K562 (cell line): ENCODE results near the gene EIPR1. TPM values are rescaled to one million over a fixed set of nuclear protein-coding genes. Genes with fewer than 3 reads are reported as not detected.

Experiments used
- BACH1 ChIP-seq: fragments of 200-800 bp; sonication (Bioruptor generic); IDR thresholded peaks from 2 replicates; pipeline ENCODE4 v1.6.1; 2016; ENCODE audit warnings: missing genetic modification characterization, missing compliant biosample characterization
- CAMTA2 ChIP-seq: fragments of 250-450 bp; sonication (Bioruptor Pico); conservative IDR thresholded peaks from 2 replicates; pipeline ENCODE4 v1.5.1; 2022
- CC2D1A ChIP-seq: fragments of 450-650 bp; IDR thresholded peaks from 2 replicates; pipeline ENCODE4 v1.6.1; 2017; ENCODE audit warnings: mild to moderate bottlenecking
- EP400 ChIP-seq: fragments of 450-650 bp; IDR thresholded peaks from 2 replicates; pipeline ENCODE4 v1.6.1; 2017; ENCODE audit warnings: antibody characterized with exemption, mild to moderate bottlenecking, moderate library complexity
- GTF2A2 ChIP-seq: IDR thresholded peaks from 2 replicates; pipeline ENCODE4 v1.6.1; 2016; ENCODE audit warnings: mild to moderate bottlenecking, missing genetic modification characterization, missing compliant biosample characterization
- MTF1 ChIP-seq: fragments of 250-450 bp; sonication (Bioruptor Pico); IDR thresholded peaks from 2 replicates; pipeline ENCODE4 v1.9.0; 2021; ENCODE audit warnings: moderate library complexity, mild to moderate bottlenecking, inconsistent platforms, borderline replicate concordance
- NFRKB ChIP-seq: fragments of 450-650 bp; IDR thresholded peaks from 2 replicates; pipeline ENCODE4 v1.6.1; 2016; ENCODE audit warnings: low read depth
- NR2C1 ChIP-seq, 2 experiments: fragments of 450-650 bp; IDR thresholded peaks; 2 replicates each; pipeline ENCODE4 v1.6.1; 2017; ENCODE audit warnings: mild to moderate bottlenecking in 2 of 2, antibody characterized with exemption in 1 of 2, inconsistent platforms in 1 of 2, missing compliant biosample characterization in 1 of 2, missing genetic modification characterization in 1 of 2
- RUNX1 ChIP-seq: sonication (generic); IDR thresholded peaks from 2 replicates; pipeline ENCODE4 v1.6.1; 2016; ENCODE audit warnings: antibody characterized with exemption, low read depth
- SETDB1 ChIP-seq: IDR thresholded peaks from one replicate; pipeline ENCODE4 v1.6.1; 2012; ENCODE audit warnings: low read length, control low read depth, inconsistent platforms
- SIRT6 ChIP-seq: IDR thresholded peaks from one replicate; pipeline ENCODE4 v1.6.1; 2012; ENCODE audit warnings: low read depth, mild to moderate bottlenecking, control low read depth, inconsistent platforms, low read length, moderate library complexity
- SIX5 ChIP-seq, 2 experiments: IDR thresholded peaks; 2 replicates each; pipeline ENCODE4 v1.6.1; 2011; ENCODE audit warnings: low read length in 2 of 2, borderline replicate concordance in 1 of 2, low read depth in 1 of 2, mild to moderate bottlenecking in 1 of 2, moderate library complexity in 1 of 2; ENCODE audit not compliant: insufficient read depth in 1 of 2
- SMAD2 ChIP-seq: fragments of 150-350 bp; IDR thresholded peaks from 2 replicates; pipeline ENCODE4 v1.6.1; 2014; ENCODE audit warnings: low read depth, mild to moderate bottlenecking, low read length
- TEAD1 ChIP-seq, 2 experiments: fragments of 450-650 bp in 1 of 2; sonication (generic) in 1 of 2; formaldehyde crosslinking; IDR thresholded peaks; 2 replicates each; pipeline versions ENCODE4 v1.4.0 to v1.8.0; 2020 to 2022; ENCODE audit warnings: mild to moderate bottlenecking in 2 of 2, missing genetic modification reagents in 1 of 2
- ZNF212 ChIP-seq: fragments of 450-650 bp; formaldehyde crosslinking; IDR thresholded peaks from 2 replicates; pipeline ENCODE4 v1.4.0; 2020; ENCODE audit warnings: mild to moderate bottlenecking
- ZNF586 ChIP-seq: fragments of 450-650 bp; formaldehyde crosslinking; conservative IDR thresholded peaks from 2 replicates; pipeline ENCODE4 v1.4.0; 2020; ENCODE audit warnings: mild to moderate bottlenecking, moderate library complexity
- ZNF75A ChIP-seq: fragments of 450-650 bp; formaldehyde crosslinking; IDR thresholded peaks from 2 replicates; pipeline ENCODE4 v1.4.0; 2020; ENCODE audit warnings: mild to moderate bottlenecking
- ZNF79 ChIP-seq: fragments of 250-450 bp; sonication (Bioruptor Pico); IDR thresholded peaks from 2 replicates; pipeline ENCODE4 v1.4.0; 2020; ENCODE audit warnings: low read depth, mild to moderate bottlenecking, moderate library complexity
- polyA plus RNA-seq, 8 experiments: library from polyadenylated mRNA; depleted of rRNA in 4 of 8; stranded (reverse) in 5 of 8; unstranded in 3 of 8; fragments of >200 nt; fragmentation: Nextera tagmentation in 2 of 8; fragmentation: Illumina TruSeq in 1 of 8; extraction: Ambion mirVana in 2 of 8; extraction: Trizol in 1 of 8; gene quantifications; 2 replicates each; pipeline versions ENCODE4 v1.2.1 to v1.2.3, GENCODE V29; 2011 to 2014; ENCODE audit warnings: inconsistent platforms in 1 of 8, missing spikeins in 1 of 8
- total RNA-seq, 7 experiments: library from RNA; depleted of rRNA in 6 of 7; stranded (reverse); fragments of >200 nt in 6 of 7; fragmentation: Illumina TruSeq in 2 of 7; extraction: Trizol in 2 of 7; gene quantifications; 2 replicates each; pipeline versions ENCODE4 v1.2.1 to v1.2.3, GENCODE V29; 2011 to 2021; ENCODE audit warnings: low replicate concordance in 1 of 7
- TF ChIP-seq, protein P1 (sequence below): fragments of 250-450 bp; sonication (Bioruptor Pico); IDR thresholded peaks from 2 replicates; pipeline ENCODE4 v1.5.0; 2020; ENCODE audit warnings: mild to moderate bottlenecking, borderline replicate concordance
- TF ChIP-seq, protein P2 (sequence below), 2 experiments: fragments of 200-800 bp in 1 of 2; sonication (Bioruptor generic) in 1 of 2; sonication (generic) in 1 of 2; formaldehyde crosslinking in 1 of 2; IDR thresholded peaks in 1 of 2; conservative IDR thresholded peaks in 1 of 2; 2 replicates each; pipeline versions ENCODE4 v1.5.0 to v1.6.1; 2016 to 2020; ENCODE audit warnings: missing compliant biosample characterization in 1 of 2, missing genetic modification characterization in 1 of 2, missing genetic modification reagents in 1 of 2
- TF ChIP-seq, protein P3 (sequence below): fragments of 250-450 bp; sonication (Bioruptor Pico); IDR thresholded peaks from 2 replicates; pipeline ENCODE4 v1.4.0; 2020; ENCODE audit warnings: mild to moderate bottlenecking, moderate library complexity, borderline replicate concordance

EIPR1 gene
- total and polyA plus RNA-seq, 9 of the 15 experiments (the other 6 are each of a cell fraction or from before 2014, with no cell fraction given): 19.9 to 54.4 (median 35.9) TPM

DNA sequence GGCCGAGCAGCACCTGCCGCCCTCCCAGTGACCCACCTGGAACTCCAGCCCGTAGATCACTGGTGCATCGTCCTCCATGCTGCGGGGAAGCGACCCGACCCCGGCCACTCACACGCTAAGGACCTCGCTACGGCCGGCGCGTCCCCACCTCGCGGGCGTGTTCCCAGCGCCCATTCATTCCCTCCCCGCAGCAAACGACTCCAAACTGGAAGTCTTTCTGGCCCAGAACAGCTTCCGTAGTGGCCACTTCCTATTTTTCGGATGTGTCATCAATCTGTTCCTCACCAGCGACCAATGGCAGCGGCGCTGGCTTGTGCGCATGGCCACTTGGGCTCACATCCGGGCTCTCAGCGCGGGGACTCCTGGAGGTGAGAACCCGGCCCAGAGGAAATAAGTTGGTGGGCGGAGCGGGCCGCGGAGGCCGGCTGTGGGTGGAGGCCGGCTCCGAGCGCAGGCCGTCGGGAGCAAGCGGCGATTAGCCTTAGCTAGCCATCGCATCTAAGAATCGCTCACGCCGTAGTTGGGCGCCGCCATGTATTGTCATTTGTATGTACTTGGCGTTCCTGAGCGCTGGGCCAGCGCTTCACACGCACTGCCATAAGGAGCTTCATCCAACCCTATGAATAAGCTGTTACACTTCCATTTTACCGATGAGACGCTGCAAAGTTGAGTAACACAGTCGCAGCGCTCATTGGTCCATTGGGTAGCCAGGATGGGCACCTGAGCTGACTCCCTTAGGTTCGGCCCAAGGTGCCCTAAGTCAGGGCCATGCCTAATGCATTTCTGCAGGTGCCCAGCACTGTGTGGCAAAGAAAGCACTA, at the start of gene EIPR1 (continued):
- TF ChIP-seq NFRKB (no peak; the same call in 1 of the 2 replicates), ZNF79 (no peak), ZNF75A (CRISPR knock-in tag) (no peak), ZNF586 (CRISPR knock-in tag) (no peak), ZNF212 (no peak), CC2D1A (peak; percentile 77; the same call in 1 of the 2 replicates), SIRT6 (no peak), SMAD2 (no peak), SETDB1 (no peak), SIX5 (IDR thresholded peaks at IDR 0.05; ENCODE audit: borderline replicate concordance in 1 of 2, insufficient read depth in 1 of 2, low read depth in 1 of 2, low read length in 2 of 2) (0 out of 4 replicates have a peak, but pooled peaks of 1 of the 2 experiments have one; percentile 27), GTF2A2 (tag) (no peak), EP400 (peak; percentile 82), MTF1 (CRISPR knock-in tag) (no peak), TEAD1 (CRISPR knock-in tag; IDR thresholded peaks at IDR 0.05) (no peak; a peak in 1 of 4 replicates), RUNX1 (no peak), BACH1 (tag) (no peak), NR2C1 (IDR thresholded peaks at IDR 0.05) (peak; percentile 93; the same call in 1 of the 2 replicates), NR2C1 (tag; IDR thresholded peaks at IDR 0.05) (no peak), CAMTA2 (CRISPR knock-in tag) (no peak)
- TF ChIP-seq, protein P1, sequence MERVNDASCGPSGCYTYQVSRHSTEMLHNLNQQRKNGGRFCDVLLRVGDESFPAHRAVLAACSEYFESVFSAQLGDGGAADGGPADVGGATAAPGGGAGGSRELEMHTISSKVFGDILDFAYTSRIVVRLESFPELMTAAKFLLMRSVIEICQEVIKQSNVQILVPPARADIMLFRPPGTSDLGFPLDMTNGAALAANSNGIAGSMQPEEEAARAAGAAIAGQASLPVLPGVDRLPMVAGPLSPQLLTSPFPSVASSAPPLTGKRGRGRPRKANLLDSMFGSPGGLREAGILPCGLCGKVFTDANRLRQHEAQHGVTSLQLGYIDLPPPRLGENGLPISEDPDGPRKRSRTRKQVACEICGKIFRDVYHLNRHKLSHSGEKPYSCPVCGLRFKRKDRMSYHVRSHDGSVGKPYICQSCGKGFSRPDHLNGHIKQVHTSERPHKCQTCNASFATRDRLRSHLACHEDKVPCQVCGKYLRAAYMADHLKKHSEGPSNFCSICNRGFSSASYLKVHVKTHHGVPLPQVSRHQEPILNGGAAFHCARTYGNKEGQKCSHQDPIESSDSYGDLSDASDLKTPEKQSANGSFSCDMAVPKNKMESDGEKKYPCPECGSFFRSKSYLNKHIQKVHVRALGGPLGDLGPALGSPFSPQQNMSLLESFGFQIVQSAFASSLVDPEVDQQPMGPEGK (CRISPR knock-in tag): 0 out of 2 replicates have a peak, but pooled peaks have one; percentile 50
- TF ChIP-seq, protein P2, sequence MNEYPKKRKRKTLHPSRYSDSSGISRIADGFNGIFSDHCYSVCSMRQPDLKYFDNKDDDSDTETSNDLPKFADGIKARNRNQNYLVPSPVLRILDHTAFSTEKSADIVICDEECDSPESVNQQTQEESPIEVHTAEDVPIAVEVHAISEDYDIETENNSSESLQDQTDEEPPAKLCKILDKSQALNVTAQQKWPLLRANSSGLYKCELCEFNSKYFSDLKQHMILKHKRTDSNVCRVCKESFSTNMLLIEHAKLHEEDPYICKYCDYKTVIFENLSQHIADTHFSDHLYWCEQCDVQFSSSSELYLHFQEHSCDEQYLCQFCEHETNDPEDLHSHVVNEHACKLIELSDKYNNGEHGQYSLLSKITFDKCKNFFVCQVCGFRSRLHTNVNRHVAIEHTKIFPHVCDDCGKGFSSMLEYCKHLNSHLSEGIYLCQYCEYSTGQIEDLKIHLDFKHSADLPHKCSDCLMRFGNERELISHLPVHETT (CRISPR knock-in tag; conservative IDR thresholded peaks at IDR 0.05 in 1 of 2, IDR thresholded peaks at IDR 0.05 in 1 of 2): peak in 1 of 2 experiments; percentile 84; a peak in 2 of 4 replicates
- TF ChIP-seq, protein P3, sequence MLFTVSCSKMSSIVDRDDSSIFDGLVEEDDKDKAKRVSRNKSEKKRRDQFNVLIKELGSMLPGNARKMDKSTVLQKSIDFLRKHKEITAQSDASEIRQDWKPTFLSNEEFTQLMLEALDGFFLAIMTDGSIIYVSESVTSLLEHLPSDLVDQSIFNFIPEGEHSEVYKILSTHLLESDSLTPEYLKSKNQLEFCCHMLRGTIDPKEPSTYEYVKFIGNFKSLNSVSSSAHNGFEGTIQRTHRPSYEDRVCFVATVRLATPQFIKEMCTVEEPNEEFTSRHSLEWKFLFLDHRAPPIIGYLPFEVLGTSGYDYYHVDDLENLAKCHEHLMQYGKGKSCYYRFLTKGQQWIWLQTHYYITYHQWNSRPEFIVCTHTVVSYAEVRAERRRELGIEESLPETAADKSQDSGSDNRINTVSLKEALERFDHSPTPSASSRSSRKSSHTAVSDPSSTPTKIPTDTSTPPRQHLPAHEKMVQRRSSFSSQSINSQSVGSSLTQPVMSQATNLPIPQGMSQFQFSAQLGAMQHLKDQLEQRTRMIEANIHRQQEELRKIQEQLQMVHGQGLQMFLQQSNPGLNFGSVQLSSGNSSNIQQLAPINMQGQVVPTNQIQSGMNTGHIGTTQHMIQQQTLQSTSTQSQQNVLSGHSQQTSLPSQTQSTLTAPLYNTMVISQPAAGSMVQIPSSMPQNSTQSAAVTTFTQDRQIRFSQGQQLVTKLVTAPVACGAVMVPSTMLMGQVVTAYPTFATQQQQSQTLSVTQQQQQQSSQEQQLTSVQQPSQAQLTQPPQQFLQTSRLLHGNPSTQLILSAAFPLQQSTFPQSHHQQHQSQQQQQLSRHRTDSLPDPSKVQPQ (CRISPR knock-in tag): no peak
